ENCODE measurements around the gene MC5R.
A peak's percentile ranks its signal among the peaks of the same experiment; 100 is the strongest.

Gene MC5R

DNA sequence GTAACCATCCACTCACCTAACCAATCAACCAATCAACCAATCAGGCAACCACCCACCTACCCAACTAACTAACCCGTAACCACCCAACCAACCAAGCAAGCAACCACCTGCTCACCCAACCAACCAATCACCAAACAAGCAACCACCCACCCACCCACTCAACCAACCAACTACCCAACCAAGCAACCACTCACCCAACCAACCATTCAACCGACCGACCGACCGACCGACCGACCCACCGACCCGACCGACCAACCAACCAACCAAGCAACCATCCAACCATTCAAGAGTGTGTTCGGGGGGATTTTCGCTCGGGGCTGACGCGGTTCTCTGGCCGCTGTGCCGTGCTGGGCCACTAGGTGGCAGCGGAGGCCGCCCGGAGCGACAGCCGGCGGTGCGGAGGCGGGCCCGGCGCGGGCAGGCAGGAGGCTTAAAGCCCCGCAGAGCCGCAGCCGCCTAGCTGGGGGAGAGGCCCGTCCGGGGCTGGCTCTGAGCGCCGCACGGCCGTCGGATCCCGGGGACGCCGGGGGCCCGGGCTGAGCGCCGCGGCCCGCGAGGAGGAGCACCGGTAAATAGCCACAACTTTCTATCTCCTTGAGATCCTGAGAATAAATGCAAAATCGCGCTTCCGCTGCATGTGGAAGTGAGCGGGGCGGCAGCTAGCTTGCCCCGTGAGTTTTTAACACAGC lies at the start of gene MC5R:
Gene MC5R, plus strand, starts transcription at position 443 of the 689 bp plus-strand sequence. CDS start 1,617 bp downstream, outside the sequence.
- DNase-seq, result peak; percentile 7 to 11

DNA sequence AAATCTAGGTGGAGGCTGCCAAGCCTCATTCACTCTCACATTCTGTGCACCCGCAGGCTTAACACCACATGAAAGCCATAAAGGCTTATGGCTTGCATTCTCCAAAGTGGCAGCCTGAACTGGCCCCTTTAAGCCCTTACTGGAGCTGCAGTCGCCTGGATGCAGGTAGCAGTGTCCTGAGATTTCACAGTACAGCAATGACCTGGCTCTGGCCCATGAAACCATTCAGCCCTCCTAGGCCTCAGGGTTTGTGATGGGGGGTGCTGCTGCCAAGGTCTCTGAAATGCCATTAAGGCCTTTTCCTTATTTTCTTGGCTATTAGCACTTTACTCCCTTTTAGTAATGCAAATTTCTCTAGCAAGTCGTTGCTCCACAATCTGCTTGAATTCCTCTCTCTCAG lies 48.9 kb upstream of the MC5R start:
- DNase-seq, result no peak

GRCh38 chr18:13791181-13791580 lies 32.8 kb upstream of the MC5R start:
- no peak for DNase-seq

GRCh38 chr18:13793819-13794218 lies 30.1 kb upstream of the MC5R start:
- DNase-seq, result no peak

- no peak for DNase-seq
Measured at GRCh38 chr18:13796515-13796914, 27.4 kb upstream of the MC5R start.

DNA sequence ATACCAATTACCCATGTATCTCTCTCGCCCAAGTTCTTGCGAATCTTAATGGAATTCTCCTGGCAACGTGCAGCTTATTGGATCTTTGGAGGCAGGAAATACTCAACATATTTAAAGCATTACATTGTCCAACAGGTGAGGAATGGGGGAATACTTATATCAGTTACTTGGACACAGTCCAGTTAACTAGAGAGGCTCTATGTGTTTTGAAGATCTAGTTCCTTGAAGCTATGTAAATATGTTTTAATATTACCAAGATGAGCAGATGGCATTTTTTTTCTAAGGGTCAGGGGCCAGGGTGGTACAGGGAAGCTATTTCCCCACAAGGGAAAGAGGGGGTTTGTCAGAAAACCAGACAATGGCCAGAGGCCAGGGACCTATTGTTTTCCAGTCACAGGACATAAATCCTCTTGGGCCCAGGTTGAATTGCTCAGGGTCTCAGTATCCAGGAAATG lies 26.8 kb upstream of the MC5R start:
- DNase-seq, result no peak

DNA sequence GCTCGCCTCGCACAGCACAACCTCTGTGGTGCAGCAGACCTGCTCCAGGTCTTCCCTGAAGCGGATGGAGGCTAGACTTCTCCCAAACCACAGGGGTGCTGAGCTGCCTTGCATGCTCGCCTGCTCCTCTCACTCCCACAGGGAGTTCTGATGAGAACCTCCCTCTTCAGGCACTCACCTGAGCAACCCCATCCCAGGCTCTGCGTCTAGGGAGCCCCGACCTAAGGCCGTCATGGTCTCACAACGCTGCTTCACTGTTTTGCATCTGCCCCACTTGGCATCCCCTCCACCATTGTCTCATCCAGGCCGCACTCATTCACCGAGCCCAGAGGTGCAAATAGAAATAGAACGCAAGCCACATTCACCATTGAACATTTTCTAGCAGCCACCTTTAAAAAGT lies 24.6 kb upstream of the MC5R start:
- DNase-seq, result no peak

- peak; percentile 6 to 9 for DNase-seq
Measured at GRCh38 chr18:13800505-13801259, 23.3 kb upstream of the MC5R start.

- no peak for DNase-seq
Measured at GRCh38 chr18:13801260-13801601, 22.7 kb upstream of the MC5R start.

DNA sequence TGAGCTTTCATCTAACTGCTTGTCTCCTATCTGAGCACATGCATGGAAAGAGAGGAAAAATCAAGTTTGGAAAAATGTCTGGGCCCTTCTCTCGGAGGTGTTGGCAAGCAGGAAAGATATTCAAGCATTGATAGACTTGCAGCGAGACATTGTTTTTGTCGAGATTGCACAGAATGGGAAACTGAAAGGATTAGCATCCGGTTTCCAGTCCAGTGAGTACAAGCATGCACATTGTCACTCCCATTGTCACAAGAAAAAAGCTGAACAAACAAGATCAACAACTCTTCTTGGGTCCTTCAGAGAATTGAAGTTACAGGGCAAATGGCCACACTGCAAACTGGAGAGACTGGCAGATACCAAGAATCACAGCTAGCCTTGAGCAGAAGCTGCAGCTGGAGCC lies 19.6 kb upstream of the MC5R start:
- DNase-seq, result no peak

DNA sequence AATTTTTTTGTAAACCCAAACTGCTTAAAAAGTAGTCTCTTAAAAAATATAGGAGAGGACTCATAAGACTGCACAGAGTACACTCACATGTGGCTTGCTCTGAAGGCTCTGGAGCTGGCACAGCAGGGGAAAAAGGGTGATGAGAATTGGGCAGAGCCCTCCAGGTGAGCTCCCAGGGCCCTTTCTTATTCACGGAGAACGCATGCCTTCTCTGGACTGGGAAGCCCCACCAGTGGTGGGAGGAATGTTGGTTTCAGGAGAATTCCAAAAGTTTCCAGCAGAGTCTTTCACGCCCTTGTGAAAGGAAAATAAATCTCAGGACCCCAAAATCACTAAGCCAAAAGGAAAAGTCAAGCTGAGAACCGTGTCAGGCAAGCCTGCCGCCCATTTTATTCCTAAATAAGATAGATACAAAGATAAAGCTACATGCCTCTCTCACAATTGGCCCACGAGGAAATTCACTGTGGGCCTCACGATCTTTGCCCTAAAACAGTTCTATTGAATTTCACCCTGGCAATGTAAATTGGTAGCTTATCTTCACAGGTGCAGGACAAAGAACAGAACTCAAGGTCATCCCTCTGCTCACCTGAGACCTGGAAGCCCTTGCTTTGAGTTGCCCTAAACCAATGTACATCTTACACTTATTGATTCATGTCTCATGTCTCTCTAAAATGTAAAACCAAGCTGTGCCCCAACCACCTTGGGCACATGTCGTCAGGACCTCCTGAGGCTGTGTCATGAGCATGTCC lies 15.5 kb upstream of the MC5R start:
- DNase-seq, result no peak

DNA sequence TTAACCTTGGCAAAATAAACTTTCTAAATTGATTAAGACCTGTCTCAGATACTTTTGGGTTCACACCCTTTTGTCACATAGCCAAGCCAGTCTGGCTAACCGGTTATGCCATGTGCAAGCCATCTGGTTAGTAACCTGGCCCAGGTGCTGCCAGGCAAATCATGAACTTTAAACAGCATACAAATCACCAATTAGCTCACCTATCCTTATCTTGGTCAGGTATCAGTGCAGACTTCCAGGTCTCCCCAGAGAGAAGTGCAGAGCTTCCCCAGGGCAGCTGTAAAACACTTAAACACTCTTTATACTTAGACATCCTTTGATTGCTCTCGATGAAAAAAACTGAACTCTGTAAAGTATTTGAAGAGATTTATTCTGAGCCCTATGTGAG lies 14.9 kb upstream of the MC5R start:
- no peak for DNase-seq

GRCh38 chr18:13809531-13810255 lies 14.3 kb upstream of the MC5R start:
- no peak for DNase-seq

GRCh38 chr18:13810950-13811485 lies 12.9 kb upstream of the MC5R start:
- DNase-seq, result no peak

DNA sequence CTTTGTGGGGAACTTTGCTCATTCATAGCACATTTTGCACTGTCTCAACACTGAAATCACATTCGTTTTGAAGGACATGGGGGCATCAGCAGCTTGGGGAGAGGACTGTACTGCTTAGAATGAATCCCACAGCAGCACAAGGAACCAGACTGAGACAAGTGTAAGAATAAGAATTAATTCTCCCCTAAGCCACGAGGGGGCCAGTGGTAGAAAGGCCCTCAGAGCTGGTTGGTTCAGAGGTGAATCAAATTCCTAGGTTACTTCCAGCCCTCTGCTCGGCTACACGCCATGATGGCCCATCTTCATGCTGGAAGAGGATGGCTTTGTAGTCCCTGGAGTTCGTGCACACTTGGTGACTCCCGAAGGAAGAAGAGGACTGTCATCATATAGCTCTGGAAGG lies 12.0 kb upstream of the MC5R start:
- no peak for DNase-seq

- DNase-seq, result peak; percentile 37 to 47
Measured at GRCh38 chr18:13813271-13813849, 10.6 kb upstream of the MC5R start.

- no peak for DNase-seq
Measured at GRCh38 chr18:13826209-13826608, 2.3 kb downstream of the MC5R start.

DNA sequence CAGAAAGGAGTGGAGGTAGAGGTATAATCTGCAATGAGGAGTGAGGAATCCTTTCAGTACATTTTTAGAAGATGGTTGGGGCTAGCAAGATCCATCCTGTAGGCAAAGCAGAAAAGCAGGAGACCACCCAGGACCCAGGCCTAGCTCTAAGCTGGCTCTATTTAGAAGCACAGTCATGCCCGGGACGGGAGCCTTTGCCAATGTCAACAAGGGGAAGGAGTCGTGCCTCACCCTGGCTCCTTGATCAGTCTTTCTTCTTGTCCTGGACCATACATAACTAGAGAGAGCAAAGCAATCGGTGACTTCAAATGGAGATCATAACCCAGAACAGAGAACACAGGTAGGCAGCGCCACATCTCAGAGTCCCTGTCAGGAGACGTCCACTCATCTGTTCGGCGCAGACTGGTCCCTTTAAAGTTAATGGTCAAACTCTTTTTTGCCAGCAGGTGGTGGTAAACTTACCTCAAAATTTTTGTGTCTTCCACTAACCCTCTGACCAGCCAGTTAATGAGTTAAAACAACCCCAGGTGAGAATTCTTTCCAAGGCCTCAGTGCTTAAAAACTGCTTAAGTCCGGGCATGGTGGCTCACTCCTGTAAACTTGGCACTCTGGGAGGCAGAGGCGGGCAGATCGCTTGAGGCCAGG lies 8.0 kb downstream of the MC5R start:
- DNase-seq, result no peak

GRCh38 chr18:13834496-13835015 lies 10.6 kb downstream of the MC5R start:
- no peak for DNase-seq

DNA sequence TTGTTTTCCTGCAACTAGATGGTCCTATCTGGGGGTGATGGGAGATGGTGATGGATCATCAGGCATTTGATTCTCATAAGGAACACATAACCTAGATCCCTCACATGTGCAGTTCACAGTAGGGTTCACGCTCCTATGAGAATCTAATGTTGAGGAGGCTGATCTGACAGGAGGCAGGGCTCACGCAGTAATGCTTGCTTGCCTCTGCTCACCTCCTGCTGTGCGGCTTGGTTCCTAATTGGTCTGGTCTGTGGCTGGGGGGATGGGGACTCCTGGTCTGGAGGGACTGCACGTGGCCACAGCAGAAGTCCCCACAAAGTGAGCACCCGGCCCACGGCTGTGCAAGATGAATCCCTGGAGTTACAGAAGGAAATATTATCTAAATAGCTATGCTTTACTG lies 11.3 kb downstream of the MC5R start:
- no peak for DNase-seq

GRCh38 chr18:13836559-13836958 lies 12.6 kb downstream of the MC5R start:
- DNase-seq, result no peak

GRCh38 chr18:13849791-13850190 lies 25.8 kb downstream of the MC5R start:
- no peak for DNase-seq
